ENCODE data around the gene DLG2. TPM values are rescaled to one million over a fixed set of nuclear protein-coding genes. Genes with fewer than 3 reads are reported as not detected.

DLG2 gene
- total RNA-seq, 4 donors from 2014 or later = 1.3 to 4.7 (median 2.4) TPM

- Histone ChIP-seq H3K9me3 (no peaks in the 10 kb centered on the region), H3K27me3 (no peaks in the 10 kb centered on the region), H3K27ac (peak overlapping the region; percentile 80 to 89 (median 88)), H3K36me3 (no peaks in the 10 kb centered on the region), H3K4me3 (peak overlapping the region; percentile 65 to 80 (median 72)), H3K4me1 (peaks cover 14 to 19% of the 10 kb centered on the region in 2 donors)
- intact Hi-C loops (cut with DNase I; ENCODE audit: low total_unique reads) (loop anchor here (1.0 to 5.0 kb wide), 2 partner anchors 18 to 600 kb away; no protein-coding TSS in a partner anchor), in situ Hi-C loops (cut with MboI; ENCODE audit: low sequenced_read_pairs in 4 of 4) (loop anchor here in 1 of 4 donors (25.0 kb wide), 1 partner anchor 415 kb away; the partner anchor contains the start of gene PICALM)
- peak in 1 of 2 donors; percentile 11 for ATAC-seq
- no peak for DNase-seq
- no peak for TF ChIP-seq CTCF (IDR thresholded peaks at IDR 0.05 in 4 of 5, conservative IDR thresholded peaks at IDR 0.05 in 1 of 5)
- no peak for TF ChIP-seq POLR2A (IDR thresholded peaks at IDR 0.05)
These were observed 19.9 kb upstream of the DLG2 start for GRCh38 chr11:85647078-85647477.

GRCh38 chr11:85643191-85643614, 16.1 kb upstream of the DLG2 start:
- H3K36me3 ChIP-seq = no peaks in the 10 kb centered on the region
- in situ Hi-C loops (cut with MboI; ENCODE audit: low sequenced_read_pairs in 4 of 4) (loop anchor here in 1 of 4 donors (25.0 kb wide), 1 partner anchor 419 kb away; the partner anchor contains the start of gene PICALM), intact Hi-C loops (cut with DNase I; ENCODE audit: low total_unique reads) (no loop called here)
- no peak overlapping the region for H3K4me3 ChIP-seq
- DNase-seq (no peak), ATAC-seq (no peak)
- TF ChIP-seq CTCF (IDR thresholded peaks at IDR 0.05 in 4 of 5, conservative IDR thresholded peaks at IDR 0.05 in 1 of 5) (no peak), POLR2A (IDR thresholded peaks at IDR 0.05) (no peak)
- no peak overlapping the region for H3K27ac ChIP-seq
- no peaks in the 10 kb centered on the region for H3K9me3 ChIP-seq
- no peaks in the 10 kb centered on the region for H3K27me3 ChIP-seq
- peaks cover 9 to 14% of the 10 kb centered on the region in 2 donors for H3K4me1 ChIP-seq

GRCh38 chr11:85634747-85635146, 7.6 kb upstream of the DLG2 start:
- no peaks in the 10 kb centered on the region for H3K27me3 ChIP-seq
- TF ChIP-seq CTCF (IDR thresholded peaks at IDR 0.05 in 4 of 5, conservative IDR thresholded peaks at IDR 0.05 in 1 of 5) (no peak), POLR2A (IDR thresholded peaks at IDR 0.05) (no peak)
- H3K4me3 ChIP-seq = no peak overlapping the region
- H3K4me1 ChIP-seq = peaks cover under 1 to 8% of the 10 kb centered on the region in 2 donors
- no peaks in the 10 kb centered on the region for H3K9me3 ChIP-seq
- DNase-seq (no peak), ATAC-seq (no peak)
- no peak overlapping the region for H3K27ac ChIP-seq
- in situ Hi-C loops (cut with MboI; ENCODE audit: low sequenced_read_pairs in 4 of 4) = loop anchor here in 1 of 4 donors (25.0 kb wide), 1 partner anchor 428 kb away; the partner anchor contains the start of gene PICALM
- H3K36me3 ChIP-seq = peaks cover 0 to 46% of the 10 kb centered on the region in 2 donors
- intact Hi-C loops (cut with DNase I; ENCODE audit: low total_unique reads) = no loop called here

- in situ Hi-C loops (cut with MboI; ENCODE audit: low sequenced_read_pairs in 4 of 4) (loop anchor here in 1 of 4 donors (25.0 kb wide), 1 partner anchor 433 kb away; the partner anchor contains the start of gene PICALM), intact Hi-C loops (cut with DNase I; ENCODE audit: low total_unique reads) (loop anchor here (1.0 to 5.0 kb wide), 6 partner anchors 18 to 1043 kb away; partner anchors contain the start of genes CCDC89, CREBZF, ME3 and TMEM126A)
- Histone ChIP-seq H3K9me3 (no peaks in the 10 kb centered on the region), H3K27ac (peak overlapping the region; percentile 90 to 98 (median 95)), H3K4me3 (peak overlapping the region; percentile 62 to 96 (median 72)), H3K4me1 (peaks cover 28 to 33% of the 10 kb centered on the region in 2 donors), H3K36me3 (peaks cover 0 to 14% of the 10 kb centered on the region in 2 donors), H3K27me3 (no peaks in the 10 kb centered on the region)
- DNase-seq = no peak
- no peak for TF ChIP-seq POLR2A (IDR thresholded peaks at IDR 0.05)
- peak; percentile 28 to 32 for ATAC-seq
These were observed 1.7 kb upstream of the DLG2 start for GRCh38 chr11:85628771-85629341.
